HG03060 (cell line): ENCODE results near the gene RASA3.
"Not testable (repeated sequence)": the region's sequence is repeated elsewhere in the genome, so short reads cannot be mapped to it uniquely, and the experiment has no call there.

Experiments
- ATAC-seq: cut with Tn5 transposase; IDR thresholded peaks from one replicate; pipeline ENCODE4 v1.9.1; 2021; ENCODE audit warnings: low read depth, moderate number of reproducible peaks; ENCODE audit not compliant: unreplicated experiment

The RASA3 gene

GRCh38 chr13:113997845-113998751 lies 134.3 kb downstream of the RASA3 start:
- ATAC-seq = no peak

- no peak for ATAC-seq
These were observed 135.3 kb downstream of the RASA3 start for GRCh38 chr13:113996912-113997745.

GRCh38 chr13:113996081-113996911 lies 136.1 kb downstream of the RASA3 start:
- ATAC-seq = no peak

- ATAC-seq = no peak
These were observed 137.3 kb downstream of the RASA3 start for GRCh38 chr13:113995051-113995601.

- ATAC-seq = no peak
These were observed 140.0 kb downstream of the RASA3 start for GRCh38 chr13:113992276-113993005.

- ATAC-seq = no peak
These were observed 140.7 kb downstream of the RASA3 start for GRCh38 chr13:113991676-113992179.

GRCh38 chr13:113991191-113991669 lies 141.2 kb downstream of the RASA3 start:
- ATAC-seq = no peak

- no peak for ATAC-seq
These were observed 142.0 kb downstream of the RASA3 start for GRCh38 chr13:113990321-113990837.

GRCh38 chr13:113989585-113990300 lies 142.7 kb downstream of the RASA3 start:
- no peak for ATAC-seq

- ATAC-seq = not testable (repeated sequence)
These were observed 143.6 kb downstream of the RASA3 start for GRCh38 chr13:113988859-113989258.

- ATAC-seq = no peak
These were observed 150.1 kb downstream of the RASA3 start for GRCh38 chr13:113982296-113982661.

GRCh38 chr13:113981611-113982295 lies 150.7 kb downstream of the RASA3 start:
- no peak for ATAC-seq

GRCh38 chr13:113981194-113981605 lies 151.2 kb downstream of the RASA3 start:
- no peak for ATAC-seq

GRCh38 chr13:113980489-113981064 lies 151.8 kb downstream of the RASA3 start:
- no peak for ATAC-seq

GRCh38 chr13:113979791-113980471 lies 152.5 kb downstream of the RASA3 start:
- ATAC-seq = no peak

GRCh38 chr13:113978741-113979481 lies 153.5 kb downstream of the RASA3 start:
- ATAC-seq = no peak
